A549 (cell line): ENCODE data around the gene RNU6-9. TPM values are rescaled to one million over a fixed set of nuclear protein-coding genes. Genes with fewer than 3 reads are reported as not detected.
A peak's percentile ranks its signal among the peaks of the same experiment; 100 is the strongest.

ENCODE experiments used
- ATAC-seq, 2 experiments: fragments of 200-7000 bp in 1 of 2; fragments of >200 bp in 1 of 2; cut with Nextera tagmentation in 1 of 2; cut with Tn5 transposase in 1 of 2; 3 replicates each; pipeline versions ENCODE4 v1.8.0 to v1.9.1; 2018 to 2020; ENCODE audit warnings: mild to moderate bottlenecking in 1 of 2, moderate library complexity in 1 of 2
- CTCF ChIA-PET: fragments of 300-600 bp; sonication (Branson Sonifier 250); formaldehyde crosslinking; extraction: SDS; loops from one replicate; lab custom pipeline; 2021; ENCODE audit warnings: antibody characterized with exemption, inconsistent platforms; lab: Yijun Ruan, JAX
- POLR2A ChIA-PET: fragments of 350-600 bp; formaldehyde crosslinking; extraction: SDS; loops from one replicate; lab custom pipeline; 2021; ENCODE audit warnings: antibody characterized with exemption, inconsistent platforms; lab: Yijun Ruan, JAX
- DNase-seq, 2 experiments: peaks; one replicate each; pipeline versions ENCODE4 v3.0.0 to v3.0.0-alpha.2; 2011 to 2016; ENCODE audit warnings: low read depth in 1 of 2, low spot score in 1 of 2
- FAIRE-seq: peaks from 2 replicates; lab custom pipeline; 2011; peaks lifted over from hg19 to GRCh38; lab: Jason Lieb, UNC
- H3K27ac ChIP-seq, 2 experiments: fragments of >200 bp; sonication (Bioruptor Twin); formaldehyde crosslinking; 3 replicates each; pipeline ENCODE4 v1.5.1; 2016 to 2017
- H3K4me1 ChIP-seq: fragments of >200 bp; sonication (Bioruptor Twin); formaldehyde crosslinking; 3 replicates; pipeline ENCODE4 v1.6.1; 2016
- H3K4me2 ChIP-seq: fragments of >200 bp; sonication (Bioruptor Twin); formaldehyde crosslinking; 3 replicates; pipeline ENCODE4 v1.6.1; 2016
- H3K4me3 ChIP-seq: fragments of >200 bp; sonication (Bioruptor Twin); formaldehyde crosslinking; 3 replicates; pipeline ENCODE4 v1.5.1; 2016
- H3K9me3 ChIP-seq: fragments of >200 bp; sonication (Bioruptor Twin); formaldehyde crosslinking; 3 replicates; pipeline ENCODE4 v1.6.1; 2016
- ESRRA ChIP-seq: fragments of 150-350 bp; IDR thresholded peaks from 2 replicates; pipeline ENCODE4 v1.6.1; 2014; ENCODE audit warnings: mild to moderate bottlenecking, low read length, borderline replicate concordance
- FOSB ChIP-seq: fragments of 250-450 bp; sonication (Bioruptor Pico); IDR thresholded peaks from 2 replicates; pipeline ENCODE4 v1.5.0; 2020; ENCODE audit warnings: mild to moderate bottlenecking, moderate library complexity
- HOXB5 ChIP-seq: fragments of 250-450 bp; sonication (Bioruptor Pico); IDR thresholded peaks from 2 replicates; pipeline ENCODE4 v1.5.0; 2020; ENCODE audit warnings: mild to moderate bottlenecking, moderate library complexity
- KDM1A ChIP-seq: fragments of 200-600 bp; sonication (generic); IDR thresholded peaks from 2 replicates; pipeline ENCODE4 v1.6.1; 2016; ENCODE audit warnings: low read depth, mild to moderate bottlenecking
- MAFK ChIP-seq: fragments of 450-650 bp; IDR thresholded peaks from 2 replicates; pipeline ENCODE4 v1.6.1; 2014; ENCODE audit not compliant: partially characterized antibody
- MYC ChIP-seq: IDR thresholded peaks from 2 replicates; pipeline ENCODE4 v1.6.1; 2012; ENCODE audit warnings: mild to moderate bottlenecking, inconsistent platforms, low read length, improper control_type of control experiment, borderline replicate concordance
- NR3C1 ChIP-seq: fragments of >200 bp; sonication (Bioruptor Twin); formaldehyde crosslinking; IDR thresholded peaks from 3 replicates; pipeline ENCODE4 v1.6.1; 2017
- RNF2 ChIP-seq: fragments of 200-600 bp; sonication (generic); IDR thresholded peaks from 2 replicates; pipeline ENCODE4 v1.6.1; 2016; ENCODE audit warnings: low read depth, mild to moderate bottlenecking, antibody characterized with exemption, moderate library complexity, borderline replicate concordance
- SMC3 ChIP-seq: fragments of >200 bp; sonication (Bioruptor Twin); formaldehyde crosslinking; IDR thresholded peaks from 3 replicates; pipeline ENCODE4 v1.6.1; 2018; ENCODE audit warnings: inconsistent platforms
- TP53 ChIP-seq: fragments of 250-450 bp; sonication (Bioruptor Pico); IDR thresholded peaks from 2 replicates; pipeline ENCODE4 v1.5.0; 2021; ENCODE audit warnings: mild to moderate bottlenecking, moderate library complexity
- ZC3H11A ChIP-seq: fragments of 450-650 bp; IDR thresholded peaks from 2 replicates; pipeline ENCODE4 v1.6.1; 2014; ENCODE audit warnings: antibody characterized with exemption, mild to moderate bottlenecking
- WGBS: methylation state at CpG from one replicate; pipeline ENCODE4 v1.1.6; 2017; ENCODE audit errors: missing lambda C conversion rate; 5-methylcytosine and 5-hydroxymethylcytosine counted together
- polyA plus RNA-seq, 4 experiments: library from polyadenylated mRNA; depleted of rRNA in 3 of 4; stranded (reverse); fragments of >200 nt; fragmentation: RNase III in 1 of 4; extraction: RNeasy Plus Mini Kit Qiagen cat#74134 plus additional on column Dnase treatment in 1 of 4; gene quantifications; 2 replicates in 3 of 4; 3 replicates in 1 of 4; pipeline ENCODE4 v1.2.3, GENCODE V29; 2011 to 2017
- TF ChIP-seq, protein P1 (sequence below): IDR thresholded peaks from 2 replicates; pipeline ENCODE4 v1.6.1; 2012; ENCODE audit warnings: low read depth, borderline replicate concordance
- TF ChIP-seq, protein P2 (sequence below): fragments of >200 bp; sonication (Bioruptor Twin); formaldehyde crosslinking; IDR thresholded peaks from 3 replicates; pipeline ENCODE4 v1.6.1; 2016
- TF ChIP-seq, protein P3 (sequence below): IDR thresholded peaks from 2 replicates; pipeline ENCODE4 v1.6.1; 2012

Gene RNU6-9
- polyA plus RNA-seq, 2 of the 4 experiments (the other 2 are of a cell fraction), result not detected

DNA sequence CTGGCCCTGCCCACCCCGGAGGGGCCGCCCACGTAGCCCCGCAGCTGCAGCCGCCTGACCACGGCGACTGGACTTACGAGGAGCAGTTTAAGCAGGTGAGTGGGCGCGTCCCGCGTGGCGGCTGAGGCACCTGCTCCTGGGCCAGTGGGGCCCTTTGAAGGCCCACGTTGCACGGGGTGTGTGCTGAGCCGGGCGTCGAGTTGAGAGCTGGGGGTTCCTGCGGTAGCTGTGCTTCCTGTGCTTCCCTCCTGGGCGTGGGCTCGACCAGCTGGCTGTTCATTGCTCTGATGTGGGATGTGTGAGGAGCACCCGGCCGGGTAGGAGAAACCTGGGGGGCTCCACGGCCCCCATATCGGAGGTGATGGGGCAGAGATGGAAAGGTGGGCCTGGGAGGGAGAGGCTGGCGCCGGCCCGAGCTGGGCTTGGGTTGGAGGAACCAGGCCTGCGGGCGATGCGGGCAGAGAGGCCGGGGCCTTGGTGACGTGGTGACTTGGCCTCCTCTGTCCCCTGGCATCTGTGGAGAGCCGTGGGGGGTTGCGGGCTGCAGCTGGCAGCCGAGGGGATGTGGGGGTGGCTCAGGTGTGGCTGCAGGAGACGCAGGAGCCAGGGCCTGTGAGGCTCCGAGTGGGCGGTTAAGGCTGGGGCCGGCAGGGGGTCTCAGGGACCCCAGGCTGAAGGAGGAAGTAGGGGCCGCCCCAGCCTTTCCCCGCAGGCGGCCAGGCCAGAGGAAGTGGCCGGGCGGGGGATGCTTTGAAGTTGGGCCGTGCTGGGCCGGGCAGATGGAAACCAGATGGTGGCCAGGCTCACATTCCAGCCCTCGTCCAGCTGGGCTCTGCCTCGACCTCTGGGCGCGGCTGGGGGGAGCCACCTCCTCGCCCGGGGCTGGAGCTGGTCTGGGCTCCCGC, 39.6 kb downstream of the RNU6-9 start (continued):
- TF ChIP-seq MYC (no peak), MAFK (no peak), KDM1A (no peak), TP53 (CRISPR knock-in tag) (no peak)

DNA sequence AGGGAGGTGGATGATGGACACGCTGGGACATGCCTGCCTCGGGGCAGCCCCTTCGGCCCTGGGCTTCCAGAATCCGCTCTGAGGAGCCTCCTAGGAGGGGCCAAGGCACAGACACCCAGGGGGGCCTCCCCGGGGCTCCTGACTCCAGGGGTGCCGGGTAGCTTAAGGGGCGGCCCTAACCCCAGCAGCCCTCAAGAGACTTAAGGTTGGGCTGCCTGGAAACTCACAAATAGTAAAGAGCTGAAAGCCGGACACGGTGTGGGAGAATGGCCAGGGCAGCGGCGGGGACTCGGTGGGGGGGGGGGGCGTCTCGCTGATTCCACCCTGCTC, 40.2 kb downstream of the RNU6-9 start:
- H3K4me2 ChIP-seq, result peak overlapping the region; percentile 29; the same call in 2 of the 3 replicates
- ATAC-seq, result peak; percentile 10 to 29; a peak in 2 of 6 replicates
- H3K4me3 ChIP-seq, result no peak overlapping the region

DNA sequence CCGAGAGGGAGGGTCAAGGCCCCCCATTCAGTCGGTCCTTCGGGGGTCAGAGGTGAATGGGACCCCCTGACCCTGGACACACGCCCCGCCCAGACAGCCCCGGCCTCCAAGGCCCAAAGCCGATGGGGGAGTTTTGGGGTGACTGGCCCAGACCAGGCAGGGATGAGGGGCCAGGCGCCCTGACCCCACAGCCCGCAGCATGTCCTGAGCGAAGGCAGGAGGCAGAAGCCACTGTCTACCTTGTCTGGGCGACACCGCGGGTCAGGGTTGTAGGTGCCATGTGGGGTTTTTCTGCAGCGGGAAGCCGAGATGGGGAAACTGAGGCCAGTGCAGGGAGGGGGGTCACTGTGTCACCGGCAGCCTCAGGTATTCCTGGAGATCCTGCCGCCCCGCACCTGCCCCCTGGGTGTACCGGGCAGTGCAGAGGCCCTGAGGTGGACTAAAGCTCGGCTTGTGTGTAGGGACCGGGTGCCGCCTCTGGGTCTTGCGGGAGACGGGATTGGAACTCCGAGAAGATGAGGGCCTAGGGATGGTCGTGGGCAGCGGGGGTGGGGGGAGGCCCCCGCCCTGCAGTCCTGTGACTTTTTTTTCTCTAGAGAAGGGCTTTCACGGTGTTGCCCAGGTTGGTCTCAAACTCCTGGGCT, 41.0 kb downstream of the RNU6-9 start:
- WGBS, result 83% methylated on average over 9 of the region's 29 CpGs
- Histone ChIP-seq H3K4me2 (peak overlapping the region; percentile 17; the same call in 2 of the 3 replicates), H3K9me3 (no peaks in the 10 kb centered on the region), H3K27ac (peak overlapping the region in 1 of 2 experiments; percentile 88; a peak in 3 of 6 replicates), H3K4me3 (no peak overlapping the region), H3K4me1 (peaks cover 28% of the 10 kb centered on the region)
- FAIRE-seq (no peak), ATAC-seq (peak in 1 of 2 experiments; percentile 29; a peak in 3 of 6 replicates), DNase-seq (no peak)
- ChIA-PET CTCF (interaction anchor here (0.5 to 1.3 kb wide), 5 partner anchors 11 to 165 kb away, joined by 3 to 5 read pairs (median 3); partner anchors contain the start of genes MED16 and RNU6-9), POLR2A (no interaction called here)
- TF ChIP-seq RNF2, result no peak
- no peak for TF ChIP-seq SMC3
- TF ChIP-seq KDM1A, result no peak

More for the DNA sequence above, 40.2 kb downstream of the RNU6-9 start:
- TF ChIP-seq, protein P1, sequence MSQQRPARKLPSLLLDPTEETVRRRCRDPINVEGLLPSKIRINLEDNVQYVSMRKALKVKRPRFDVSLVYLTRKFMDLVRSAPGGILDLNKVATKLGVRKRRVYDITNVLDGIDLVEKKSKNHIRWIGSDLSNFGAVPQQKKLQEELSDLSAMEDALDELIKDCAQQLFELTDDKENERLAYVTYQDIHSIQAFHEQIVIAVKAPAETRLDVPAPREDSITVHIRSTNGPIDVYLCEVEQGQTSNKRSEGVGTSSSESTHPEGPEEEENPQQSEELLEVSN, result no peak
- TF ChIP-seq, protein P2, sequence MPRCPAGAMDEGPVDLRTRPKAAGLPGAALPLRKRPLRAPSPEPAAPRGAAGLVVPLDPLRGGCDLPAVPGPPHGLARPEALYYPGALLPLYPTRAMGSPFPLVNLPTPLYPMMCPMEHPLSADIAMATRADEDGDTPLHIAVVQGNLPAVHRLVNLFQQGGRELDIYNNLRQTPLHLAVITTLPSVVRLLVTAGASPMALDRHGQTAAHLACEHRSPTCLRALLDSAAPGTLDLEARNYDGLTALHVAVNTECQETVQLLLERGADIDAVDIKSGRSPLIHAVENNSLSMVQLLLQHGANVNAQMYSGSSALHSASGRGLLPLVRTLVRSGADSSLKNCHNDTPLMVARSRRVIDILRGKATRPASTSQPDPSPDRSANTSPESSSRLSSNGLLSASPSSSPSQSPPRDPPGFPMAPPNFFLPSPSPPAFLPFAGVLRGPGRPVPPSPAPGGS, result no peak
- TF ChIP-seq MAFK (no peak), SMC3 (no peak), ESRRA (no peak), ZC3H11A (no peak), FOSB (no peak), HOXB5 (CRISPR knock-in tag) (no peak)
- TF ChIP-seq, all 56 proteins: peak for 0
- H3K4me1 ChIP-seq, result peaks cover 29% of the 10 kb centered on the region
- peak overlapping the region; percentile 60 to 88; a peak in 5 of 6 replicates for H3K27ac ChIP-seq
- DNase-seq, result no peak
- no peak for FAIRE-seq
- CTCF ChIA-PET, result interaction anchor here (0.5 to 1.6 kb wide), 3 partner anchors 11 to 137 kb away, joined by 3 to 5 read pairs (median 3); partner anchors contain the start of genes MED16 and RNU6-9
- no peaks in the 10 kb centered on the region for H3K9me3 ChIP-seq
- 100% methylated on average over 2 of the region's 14 CpGs for WGBS
- POLR2A ChIA-PET, result interaction anchor here (0.7 kb wide), 2 partner anchors 50 to 55 kb away, joined by 4 to 5 read pairs; no protein-coding TSS in a partner anchor

DNA sequence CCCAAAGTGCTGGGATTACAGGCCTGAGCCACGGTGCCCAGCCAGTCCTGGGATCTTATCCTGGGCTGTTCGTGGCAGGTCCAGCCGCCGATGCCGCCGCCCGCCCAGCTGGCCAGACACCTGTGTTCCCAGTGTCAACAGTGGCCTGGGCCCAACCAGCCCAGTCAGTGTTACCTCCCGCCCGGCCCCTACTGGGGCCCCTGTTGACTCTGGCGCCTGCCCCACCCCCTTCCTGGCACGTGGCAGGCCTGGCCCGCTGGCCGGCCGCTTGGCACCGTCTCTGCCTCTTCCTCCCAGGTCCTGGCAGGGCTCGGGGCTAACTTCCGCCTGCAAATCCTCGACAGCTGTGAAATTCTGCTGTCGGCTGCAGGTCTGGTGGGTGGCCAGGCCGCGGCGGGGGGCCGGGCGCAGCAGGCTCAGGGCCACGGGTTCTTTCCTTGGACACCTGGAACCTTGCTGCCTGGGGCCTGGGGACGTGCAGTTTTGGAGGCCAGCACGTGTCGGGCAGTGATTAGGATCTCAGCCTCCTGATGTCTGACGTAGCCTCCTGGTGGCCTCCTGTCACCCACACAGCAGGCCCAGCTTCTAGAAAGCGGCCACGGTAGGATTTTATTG, 41.7 kb downstream of the RNU6-9 start:
- Histone ChIP-seq H3K9me3 (no peaks in the 10 kb centered on the region), H3K4me3 (no peak overlapping the region), H3K4me2 (peak overlapping the region; percentile 17; the same call in 2 of the 3 replicates), H3K27ac (peak overlapping the region in 1 of 2 experiments; percentile 88; a peak in 3 of 6 replicates), H3K4me1 (peaks cover 30% of the 10 kb centered on the region)
- FAIRE-seq (no peak), ATAC-seq (peak; percentile 23 to 55; a peak in 3 of 6 replicates), DNase-seq (peak in 1 of 2 experiments; percentile 38)
- CTCF ChIA-PET, result interaction anchor here (0.7 to 1.3 kb wide), 3 partner anchors 12 to 166 kb away, joined by 3 to 5 read pairs (median 3); no protein-coding TSS in a partner anchor
- POLR2A ChIA-PET, result no interaction called here
- TF ChIP-seq NR3C1, result no peak
- TF ChIP-seq, protein P3, sequence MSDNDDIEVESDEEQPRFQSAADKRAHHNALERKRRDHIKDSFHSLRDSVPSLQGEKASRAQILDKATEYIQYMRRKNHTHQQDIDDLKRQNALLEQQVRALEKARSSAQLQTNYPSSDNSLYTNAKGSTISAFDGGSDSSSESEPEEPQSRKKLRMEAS, result peak; percentile 62
- 70% methylated on average over 14 of the region's 31 CpGs for WGBS
